IPS DF 6.9 (cell line): ENCODE measurements around the gene RABL3.
A peak's percentile ranks its signal among the peaks of the same experiment; 100 is the strongest.
"Not testable (repeated sequence)": the region's sequence is repeated elsewhere in the genome, so short reads cannot be mapped to it uniquely, and the experiment has no call there.

Experiments used
- DNase-seq: peaks from one replicate; pipeline ENCODE4 v3.0.0-alpha.2; 2013; ENCODE audit warnings: low read depth, low spot score
- H3K27ac ChIP-seq: one replicate; pipeline ENCODE4 v1.5.1; 2013; ENCODE audit warnings: low read length, control low read depth
- H3K27me3 ChIP-seq: 2 replicates; pipeline ENCODE4 v1.6.1; 2013; ENCODE audit warnings: mild to moderate bottlenecking, low read length; ENCODE audit not compliant: control insufficient read depth, insufficient read depth
- H3K36me3 ChIP-seq: 2 replicates; pipeline ENCODE4 v1.6.1; 2013; ENCODE audit warnings: low read length; ENCODE audit not compliant: control insufficient read depth, insufficient read depth
- H3K4me1 ChIP-seq: 2 replicates; pipeline ENCODE4 v1.6.1; 2013; ENCODE audit warnings: low read length; ENCODE audit not compliant: control insufficient read depth, insufficient read depth
- H3K4me3 ChIP-seq: 2 replicates; pipeline ENCODE4 v1.5.1; 2013; ENCODE audit warnings: mild to moderate bottlenecking, low read length
- H3K9me3 ChIP-seq: 2 replicates; pipeline ENCODE4 v1.6.1; 2013; ENCODE audit warnings: low read length, inconsistent platforms; ENCODE audit not compliant: control insufficient read depth, insufficient read depth
- WGBS: extraction: QIAGEN DNeasy Blood & Tissue Kit; methylation state at CpG from one replicate; pipeline ENCODE4 v1.1.7; 2013; ENCODE audit warnings: mixed read lengths, missing lambda C conversion rate; ENCODE audit not compliant: insufficient read length, insufficient coverage; 5-methylcytosine and 5-hydroxymethylcytosine counted together

The RABL3 gene

GRCh38 chr3:120683671-120684301, 58.5 kb downstream of the RABL3 start:
- Histone ChIP-seq H3K27me3 (no peaks in the 10 kb centered on the region), H3K4me3 (no peak overlapping the region), H3K36me3 (no peaks in the 10 kb centered on the region), H3K27ac (no peak overlapping the region), H3K9me3 (no peaks in the 10 kb centered on the region), H3K4me1 (peaks cover 2% of the 10 kb centered on the region)
- DNase-seq: no peak
- no CpG with 5 or more reads among the region's 3 CpGs for WGBS

GRCh38 chr3:120683213-120683612, 59.1 kb downstream of the RABL3 start:
- no peak for DNase-seq
- peaks cover 2% of the 10 kb centered on the region for H3K4me1 ChIP-seq
- no peaks in the 10 kb centered on the region for H3K36me3 ChIP-seq
- H3K9me3 ChIP-seq: no peaks in the 10 kb centered on the region
- H3K27me3 ChIP-seq: no peaks in the 10 kb centered on the region
- no peak overlapping the region for H3K27ac ChIP-seq
- WGBS: no CpG with 5 or more reads among the region's 1 CpG
- H3K4me3 ChIP-seq: no peak overlapping the region

GRCh38 chr3:120682095-120682681, 60.1 kb downstream of the RABL3 start, which contains the start of gene HGD:
HGD (minus strand) TSS chr3:120682239; CDS start chr3:120682111, 128 bp downstream.
- Histone ChIP-seq H3K27ac (no peak within 1 kb of the TSS), H3K4me3 (no peak within 1 kb of the TSS)
- no peak for DNase-seq

GRCh38 chr3:120681506-120682038, 60.7 kb downstream of the RABL3 start:
- no CpG with 5 or more reads among the region's 4 CpGs for WGBS
- peaks cover 2% of the 10 kb centered on the region for H3K4me1 ChIP-seq
- no peak overlapping the region for H3K4me3 ChIP-seq
- H3K9me3 ChIP-seq: no peaks in the 10 kb centered on the region
- H3K27ac ChIP-seq: no peak overlapping the region
- no peak for DNase-seq
- H3K36me3 ChIP-seq: no peaks in the 10 kb centered on the region
- no peaks in the 10 kb centered on the region for H3K27me3 ChIP-seq

More at GRCh38 chr3:120682095-120682681, 60.1 kb downstream of the RABL3 start, which contains the start of gene HGD:
- peaks cover 2% of the 10 kb centered on the region for H3K4me1 ChIP-seq
- no peaks in the 10 kb centered on the region for H3K9me3 ChIP-seq
- no peaks in the 10 kb centered on the region for H3K36me3 ChIP-seq
- WGBS: no CpG with 5 or more reads among the region's 5 CpGs
- H3K27me3 ChIP-seq: no peaks in the 10 kb centered on the region

- peaks cover 2% of the 10 kb centered on the region for H3K4me1 ChIP-seq
- no peaks in the 10 kb centered on the region for H3K9me3 ChIP-seq
- WGBS: no CpG with 5 or more reads among the region's 2 CpGs
- no peak overlapping the region for H3K27ac ChIP-seq
- no peak overlapping the region for H3K4me3 ChIP-seq
- H3K27me3 ChIP-seq: no peaks in the 10 kb centered on the region
- no peaks in the 10 kb centered on the region for H3K36me3 ChIP-seq
- DNase-seq: no peak
Measured at GRCh38 chr3:120681018-120681417, 61.3 kb downstream of the RABL3 start.

- no peak for DNase-seq
- H3K9me3 ChIP-seq: no peaks in the 10 kb centered on the region
- H3K4me1 ChIP-seq: peaks cover 2% of the 10 kb centered on the region
- no peaks in the 10 kb centered on the region for H3K27me3 ChIP-seq
- no peak overlapping the region for H3K4me3 ChIP-seq
- no CpG with 5 or more reads among the region's 3 CpGs for WGBS
- H3K36me3 ChIP-seq: no peaks in the 10 kb centered on the region
- H3K27ac ChIP-seq: no peak overlapping the region
Measured at GRCh38 chr3:120680193-120680894, 62.0 kb downstream of the RABL3 start.

- Histone ChIP-seq H3K36me3 (no peaks in the 10 kb centered on the region), H3K27me3 (no peaks in the 10 kb centered on the region), H3K9me3 (no peaks in the 10 kb centered on the region), H3K4me1 (peaks cover 2% of the 10 kb centered on the region), H3K4me3 (no peak overlapping the region), H3K27ac (no peak overlapping the region)
- WGBS: no CpG with 5 or more reads among the region's 3 CpGs
- no peak for DNase-seq
Measured at GRCh38 chr3:120678984-120679383, 63.3 kb downstream of the RABL3 start.

- DNase-seq: peak; percentile 11
- WGBS: no CpG with 5 or more reads among the region's 6 CpGs
- Histone ChIP-seq H3K4me3 (no peak overlapping the region), H3K27ac (no peak overlapping the region), H3K36me3 (no peaks in the 10 kb centered on the region), H3K4me1 (peaks cover 2% of the 10 kb centered on the region), H3K27me3 (no peaks in the 10 kb centered on the region), H3K9me3 (no peaks in the 10 kb centered on the region)
Measured at GRCh38 chr3:120678331-120678947, 63.9 kb downstream of the RABL3 start.

- H3K4me1 ChIP-seq, H3K36me3 ChIP-seq, DNase-seq, H3K27ac ChIP-seq, H3K27me3 ChIP-seq, H3K9me3 ChIP-seq, H3K4me3 ChIP-seq: not testable (repeated sequence)
- WGBS: no CpG with 5 or more reads among the region's 7 CpGs
Measured at GRCh38 chr3:120677193-120677592, 65.1 kb downstream of the RABL3 start.

GRCh38 chr3:120673116-120673515, 69.2 kb downstream of the RABL3 start:
- WGBS: no CpG with 5 or more reads among the region's 2 CpGs
- H3K9me3 ChIP-seq: no peaks in the 10 kb centered on the region
- H3K27ac ChIP-seq: no peak overlapping the region
- no peak for DNase-seq
- no peaks in the 10 kb centered on the region for H3K36me3 ChIP-seq
- no peaks in the 10 kb centered on the region for H3K27me3 ChIP-seq
- no peaks in the 10 kb centered on the region for H3K4me1 ChIP-seq
- H3K4me3 ChIP-seq: no peak overlapping the region
